ENCODE results near the gene RAB27A. TPM values are rescaled to one million over a fixed set of nuclear protein-coding genes. Genes with fewer than 3 reads are reported as not detected.

Gene RAB27A
- total and polyA plus RNA-seq, 9 of the 15 experiments (the other 6 are each of a cell fraction or from before 2014, with no cell fraction given), result 31.5 to 171 (median 80.4) TPM

- intact Hi-C loops (cut with micrococcal nuclease), result no loop called here
- WGBS (ENCODE audit: insufficient coverage, low coverage, missing lambda C conversion rate), result 91% methylated on average over 5 of the region's 5 CpGs
- TF ChIP-seq CBFA2T2 (conservative IDR thresholded peaks at IDR 0.05), result no peak
- Histone ChIP-seq H3K27me3 (ENCODE audit: control insufficient read depth in 2 of 2, insufficient read depth in 2 of 2, low read length in 2 of 2) (no peaks in the 10 kb centered on the region), H2AFZ (ENCODE audit: low read depth, low read length) (no peak overlapping the region), H3K4me2 (ENCODE audit: insufficient read depth, low read length) (no peak overlapping the region), H4K20me1 (replicated peaks; ENCODE audit: control insufficient read depth, insufficient read depth, low read length) (no peaks in the 10 kb centered on the region), H3K79me2 (ENCODE audit: control insufficient read depth, insufficient read depth, low read length) (no peaks in the 10 kb centered on the region), H3K36me3 (ENCODE audit: control insufficient read depth, insufficient read depth, low read length) (peaks cover 40% of the 10 kb centered on the region), H3K9me3 (replicated peaks; ENCODE audit: control insufficient read depth, insufficient read depth, low read depth, low read length) (no peaks in the 10 kb centered on the region), H3K9ac (ENCODE audit: insufficient read depth in 1 of 2, low read depth in 2 of 2, low read length in 2 of 2) (no peak overlapping the region), H3K4me1 (replicated peaks in 1 of 2; ENCODE audit: control insufficient read depth in 2 of 2, insufficient read depth in 2 of 2, low read length in 2 of 2) (no peaks in the 10 kb centered on the region), H3K27ac (ENCODE audit: extremely low read depth, low read depth, low read length) (no peak overlapping the region), H3K4me3 (no peak overlapping the region), H3K9me1 (ENCODE audit: control insufficient read depth, insufficient read depth, low read length) (no peaks in the 10 kb centered on the region)
- POLR2A ChIA-PET, result no interaction called here
- DNase-seq (ENCODE audit: extremely low read depth in 1 of 4, low spot score in 3 of 4) (no peak), ATAC-seq (no peak), FAIRE-seq (no peak)
- CTCF ChIA-PET (ENCODE audit: low intra/inter-chr PET ratio), result no interaction called here
- in situ Hi-C loops (cut with MboI), result no loop called here
- no TSS peak for BruUV-seq (replicated peaks)
Observed at GRCh38 chr15:55334371-55334770, 44.8 kb upstream of the RAB27A start.

- no TSS peak for BruUV-seq (replicated peaks)
- H3K9me1 ChIP-seq (ENCODE audit: control insufficient read depth, insufficient read depth, low read length), result no peaks in the 10 kb centered on the region
- WGBS (ENCODE audit: insufficient coverage, low coverage, missing lambda C conversion rate), result 68% methylated on average over 1 of the region's 1 CpG
- H3K79me2 ChIP-seq (ENCODE audit: control insufficient read depth, insufficient read depth, low read length), result no peaks in the 10 kb centered on the region
- POLR2A ChIA-PET, result interaction anchor here (1.4 kb wide), 1 partner anchor 8 kb away, joined by 6 read pairs; the partner anchor contains the start of genes PIGB and PIGBOS1
- FAIRE-seq (no peak), DNase-seq (ENCODE audit: extremely low read depth in 1 of 4, low spot score in 3 of 4) (no peak), ATAC-seq (no peak)
- H3K9ac ChIP-seq (ENCODE audit: insufficient read depth in 1 of 2, low read depth in 2 of 2, low read length in 2 of 2), result no peak overlapping the region
- no peak overlapping the region for H3K4me3 ChIP-seq
- no peaks in the 10 kb centered on the region for H3K9me3 ChIP-seq (replicated peaks; ENCODE audit: control insufficient read depth, insufficient read depth, low read depth, low read length)
- H3K36me3 ChIP-seq (ENCODE audit: control insufficient read depth, insufficient read depth, low read length), result peaks cover 23% of the 10 kb centered on the region
- H3K4me2 ChIP-seq (ENCODE audit: insufficient read depth, low read length), result no peak overlapping the region
- no peaks in the 10 kb centered on the region for H3K27me3 ChIP-seq (ENCODE audit: control insufficient read depth in 2 of 2, insufficient read depth in 2 of 2, low read length in 2 of 2)
- in situ Hi-C loops (cut with MboI), result no loop called here
- intact Hi-C loops (cut with micrococcal nuclease), result no loop called here
- no peak overlapping the region for H2AFZ ChIP-seq (ENCODE audit: low read depth, low read length)
- no peaks in the 10 kb centered on the region for H3K4me1 ChIP-seq (replicated peaks in 1 of 2; ENCODE audit: control insufficient read depth in 2 of 2, insufficient read depth in 2 of 2, low read length in 2 of 2)
- CTCF ChIA-PET (ENCODE audit: low intra/inter-chr PET ratio), result no interaction called here
- no peaks in the 10 kb centered on the region for H4K20me1 ChIP-seq (replicated peaks; ENCODE audit: control insufficient read depth, insufficient read depth, low read length)
- no peak overlapping the region for H3K27ac ChIP-seq (ENCODE audit: extremely low read depth, low read depth, low read length)
- TF ChIP-seq SMARCE1 (IDR thresholded peaks at IDR 0.05) (no peak), ZFP91 (CRISPR knock-in tag; IDR thresholded peaks at IDR 0.05) (no peak), ZBTB12 (CRISPR knock-in tag; IDR thresholded peaks at IDR 0.05) (no peak), ZHX1 (conservative IDR thresholded peaks at IDR 0.05; ENCODE audit: low read length) (no peak), IRF1 (CRISPR knock-in tag; IDR thresholded peaks at IDR 0.05; ENCODE audit: borderline replicate concordance) (no peak), RCOR1 (IDR thresholded peaks at IDR 0.05; ENCODE audit: borderline replicate concordance in 1 of 2, low read depth in 2 of 2, low read length in 2 of 2) (no peak)
Observed at GRCh38 chr15:55327387-55327786, 37.8 kb upstream of the RAB27A start.
